GM21381 (cell line): ENCODE measurements around the gene HES3.

Source experiments
- ATAC-seq: cut with Tn5 transposase; IDR thresholded peaks from one replicate; pipeline ENCODE4 v1.9.1; 2021; ENCODE audit warnings: mild to moderate bottlenecking, moderate library complexity; ENCODE audit not compliant: unreplicated experiment

HES3 gene, protein sequence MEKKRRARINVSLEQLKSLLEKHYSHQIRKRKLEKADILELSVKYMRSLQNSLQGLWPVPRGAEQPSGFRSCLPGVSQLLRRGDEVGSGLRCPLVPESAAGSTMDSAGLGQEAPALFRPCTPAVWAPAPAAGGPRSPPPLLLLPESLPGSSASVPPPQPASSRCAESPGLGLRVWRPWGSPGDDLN

GRCh38 chr1:6243993-6244392, at the start of gene HES3:
Gene HES3, plus strand, starts transcription at chr1:6244179. Its CDS starts 187 bp downstream, at chr1:6244366.
- no peak for ATAC-seq

DNA sequence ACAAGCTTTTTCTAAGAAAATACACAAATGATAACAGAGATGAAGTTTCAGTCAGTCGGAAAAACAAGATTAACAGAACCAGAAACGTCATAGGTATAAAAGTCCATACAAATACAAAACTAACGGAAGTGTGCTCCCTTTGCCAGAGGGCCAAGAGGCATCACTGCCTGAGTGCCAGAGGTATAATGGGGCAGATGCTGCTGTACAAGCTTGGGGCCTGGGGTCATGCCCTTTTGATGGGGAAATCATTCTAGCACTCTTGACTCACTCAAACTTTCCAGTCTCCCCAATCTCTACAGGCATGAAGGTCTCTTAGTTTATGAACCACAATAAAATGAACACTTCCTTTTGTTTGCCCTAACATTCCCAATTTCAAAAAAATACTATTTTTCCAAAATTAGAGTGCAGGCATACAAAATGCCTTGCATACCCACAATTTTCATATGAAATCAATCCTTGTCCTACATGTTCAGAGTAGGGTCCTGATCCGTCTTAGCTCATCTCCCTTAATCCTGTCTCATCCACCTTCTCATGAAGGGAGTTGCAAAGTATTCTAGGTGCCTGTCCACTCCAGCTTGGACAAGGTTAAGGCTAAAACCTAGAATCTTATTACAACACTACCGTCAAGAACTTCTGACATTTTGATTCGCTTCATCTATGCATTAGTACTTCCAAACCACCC, 46.1 kb upstream of the HES3 start:
- ATAC-seq, result no peak

DNA sequence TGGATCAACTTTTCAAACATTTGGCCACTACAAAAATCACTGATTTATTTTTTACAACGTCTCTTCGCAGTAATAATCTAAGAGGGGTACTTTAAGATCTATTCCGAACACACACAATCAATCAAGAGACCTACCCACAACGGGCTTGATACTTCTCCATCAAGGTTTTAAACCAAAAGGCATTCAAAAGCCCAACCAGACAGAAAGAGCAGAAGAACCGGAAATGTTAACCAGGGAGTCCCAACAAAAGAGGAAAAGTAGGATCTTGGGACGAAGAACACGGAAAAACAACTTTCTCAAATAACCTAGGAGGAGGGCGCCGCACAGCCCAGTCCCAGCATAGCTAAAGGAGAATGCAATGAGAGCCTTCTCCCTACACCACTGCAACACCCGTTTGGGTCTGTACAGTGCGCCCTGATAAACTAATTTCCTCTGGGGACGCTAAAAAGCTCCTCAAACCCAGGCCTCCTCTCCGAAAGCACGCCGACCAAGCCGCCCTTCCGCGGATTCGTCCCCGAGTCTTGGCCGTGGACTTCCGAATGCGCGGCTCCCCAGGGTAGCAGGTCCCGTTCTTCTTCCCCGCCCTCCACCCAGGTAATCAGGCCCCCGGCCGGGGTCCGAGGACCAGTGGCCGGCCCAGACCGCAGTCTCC, 45.2 kb upstream of the HES3 start:
- ATAC-seq, result peak; percentile 26

DNA sequence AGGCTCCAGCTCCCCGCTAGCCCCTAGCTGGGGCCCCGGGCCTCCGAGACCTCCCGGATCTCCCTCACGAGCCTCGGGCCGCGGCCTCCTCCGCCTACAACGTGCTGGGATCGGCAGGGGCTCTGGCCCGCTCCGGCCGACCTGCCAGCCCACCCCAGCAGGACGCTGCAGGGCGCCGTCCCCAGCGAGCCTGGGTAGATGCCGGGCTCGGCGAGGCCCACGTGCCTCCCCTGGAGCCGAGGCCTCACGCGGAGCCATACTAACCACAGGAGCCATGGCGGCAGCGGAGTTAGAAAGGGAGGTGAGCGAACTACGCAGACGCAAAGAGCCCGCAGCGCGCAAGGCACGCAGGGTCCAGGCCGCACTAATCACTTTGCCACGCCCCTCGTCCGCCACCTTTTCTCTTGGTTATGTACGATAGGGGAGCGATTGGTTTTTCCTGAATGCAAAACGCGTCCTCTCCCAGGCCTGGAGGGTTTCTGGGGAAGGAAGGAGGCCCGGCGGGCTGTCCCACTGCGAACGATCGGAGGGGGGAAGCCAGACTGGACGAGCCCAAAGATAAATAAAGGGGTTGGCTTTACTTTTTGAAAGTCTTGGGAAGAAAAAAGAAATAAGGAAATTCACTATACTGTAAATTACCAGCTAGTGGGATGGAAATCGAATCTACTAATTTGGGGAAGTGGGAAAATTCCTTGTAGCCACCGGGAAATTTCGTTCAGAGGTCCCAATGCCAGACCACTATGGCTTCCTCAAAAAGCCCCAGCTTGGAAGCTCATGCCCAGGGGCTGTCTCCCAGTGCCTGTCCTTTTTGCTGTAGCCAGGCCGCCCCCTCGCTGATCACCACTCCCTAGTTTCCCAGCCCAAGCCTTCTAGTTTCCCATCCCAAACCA, 44.4 kb upstream of the HES3 start, which contains the start of gene RPL22:
Gene RPL22, minus strand, starts transcription at position 298 of the 890 bp plus-strand sequence. Its CDS starts 22 bp downstream, at position 276.
- ATAC-seq, result peak; percentile 96

- ATAC-seq, result no peak
Observed at GRCh38 chr1:6200188-6200809, 43.7 kb upstream of the HES3 start.

GRCh38 chr1:6202256-6202655, 41.7 kb upstream of the HES3 start:
- no peak for ATAC-seq

GRCh38 chr1:6205849-6206519, 38.0 kb upstream of the HES3 start, which contains the start of gene RNF207:
Gene RNF207, plus strand, starts transcription at chr1:6206119. Its CDS starts 417 bp downstream, at chr1:6206536.
- peak; percentile 52 for ATAC-seq

- ATAC-seq, result no peak
Observed at GRCh38 chr1:6206520-6206855, 37.5 kb upstream of the HES3 start.

- no peak for ATAC-seq
Observed at GRCh38 chr1:6207075-6207885, 36.7 kb upstream of the HES3 start.

GRCh38 chr1:6207921-6208320, 36.1 kb upstream of the HES3 start:
- no peak for ATAC-seq

- no peak for ATAC-seq
Observed at GRCh38 chr1:6208723-6209660, 35.0 kb upstream of the HES3 start.

DNA sequence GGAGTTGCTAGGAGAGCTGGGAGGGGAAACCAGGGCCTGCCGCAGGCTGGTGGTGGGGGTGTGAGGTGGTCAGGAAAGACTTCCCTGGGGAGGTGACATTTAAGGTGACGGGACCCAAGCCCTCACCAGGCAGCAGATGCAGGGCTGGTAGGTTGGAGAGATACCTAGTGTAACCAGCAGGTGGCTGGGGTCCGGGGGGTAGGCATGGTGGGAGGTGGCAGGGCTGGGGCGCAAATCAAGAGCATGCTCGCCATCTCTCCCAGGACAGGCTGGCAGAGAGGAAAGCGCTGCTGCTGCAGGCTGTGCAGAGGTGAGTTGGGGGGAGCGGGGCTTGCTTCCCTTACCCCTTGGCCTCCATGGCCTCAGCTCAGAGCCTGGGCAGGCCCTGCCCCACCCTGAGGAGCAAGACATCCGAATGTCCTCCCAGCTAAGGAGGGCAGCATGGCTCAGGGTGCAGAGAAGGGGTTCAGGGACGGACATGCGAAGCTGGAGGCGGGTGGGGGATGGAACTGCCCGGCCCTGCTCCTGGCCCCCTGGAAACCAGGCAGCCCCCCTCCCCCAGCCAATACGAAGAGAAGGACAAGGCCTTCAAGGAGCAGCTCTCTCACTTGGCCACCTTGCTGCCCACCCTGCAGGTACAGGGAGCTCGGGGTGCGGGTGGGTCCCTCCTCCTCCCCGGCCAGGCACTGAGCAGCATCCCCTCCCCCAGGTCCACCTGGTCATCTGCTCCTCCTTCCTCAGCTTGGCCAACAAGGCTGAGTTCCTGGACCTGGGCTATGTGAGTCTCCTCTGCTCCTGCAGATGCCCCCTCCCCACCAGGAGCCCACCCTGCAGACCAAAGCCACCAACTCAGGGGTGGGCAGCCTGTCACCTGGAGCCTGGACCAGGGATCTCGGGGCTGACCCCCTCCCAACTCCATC, 34.1 kb upstream of the HES3 start:
- ATAC-seq, result no peak

DNA sequence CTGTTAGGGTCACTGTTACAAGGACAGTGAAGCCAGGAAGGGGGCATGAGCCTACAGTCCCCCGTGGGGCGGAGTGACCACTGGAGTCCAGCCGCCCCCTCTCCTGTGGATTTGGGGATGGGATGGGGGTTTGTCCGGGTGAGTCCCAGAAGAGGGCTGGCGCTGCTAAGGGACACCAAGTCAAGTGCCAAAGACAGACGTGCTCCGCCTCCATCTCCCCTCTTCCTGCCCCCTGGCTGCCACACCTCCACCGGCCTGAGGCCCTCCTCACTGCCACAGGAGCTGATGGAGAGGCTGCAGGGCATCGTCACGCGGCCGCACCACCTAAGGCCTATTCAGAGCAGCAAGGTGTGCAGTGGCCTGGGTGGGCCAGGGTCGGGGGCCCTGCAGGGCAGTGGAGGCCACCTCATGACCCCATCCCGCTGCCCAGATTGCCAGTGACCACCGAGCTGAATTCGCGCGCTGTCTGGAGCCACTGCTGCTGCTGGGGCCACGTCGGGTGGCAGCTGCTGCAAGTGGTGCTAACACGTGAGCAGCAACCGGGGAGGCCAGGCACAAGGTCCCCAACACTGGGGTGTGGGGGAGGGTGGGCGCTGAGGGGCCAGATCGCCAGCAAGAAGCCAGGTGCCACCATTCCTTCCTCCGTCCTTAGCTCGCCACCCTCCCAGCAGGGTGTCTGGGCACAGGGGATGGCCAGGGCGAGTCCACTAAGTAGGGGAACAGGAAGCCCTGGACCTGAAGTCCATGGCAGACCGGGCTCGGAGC, 33.2 kb upstream of the HES3 start:
- ATAC-seq, result no peak

GRCh38 chr1:6211731-6212130, 32.2 kb upstream of the HES3 start:
- no peak for ATAC-seq

DNA sequence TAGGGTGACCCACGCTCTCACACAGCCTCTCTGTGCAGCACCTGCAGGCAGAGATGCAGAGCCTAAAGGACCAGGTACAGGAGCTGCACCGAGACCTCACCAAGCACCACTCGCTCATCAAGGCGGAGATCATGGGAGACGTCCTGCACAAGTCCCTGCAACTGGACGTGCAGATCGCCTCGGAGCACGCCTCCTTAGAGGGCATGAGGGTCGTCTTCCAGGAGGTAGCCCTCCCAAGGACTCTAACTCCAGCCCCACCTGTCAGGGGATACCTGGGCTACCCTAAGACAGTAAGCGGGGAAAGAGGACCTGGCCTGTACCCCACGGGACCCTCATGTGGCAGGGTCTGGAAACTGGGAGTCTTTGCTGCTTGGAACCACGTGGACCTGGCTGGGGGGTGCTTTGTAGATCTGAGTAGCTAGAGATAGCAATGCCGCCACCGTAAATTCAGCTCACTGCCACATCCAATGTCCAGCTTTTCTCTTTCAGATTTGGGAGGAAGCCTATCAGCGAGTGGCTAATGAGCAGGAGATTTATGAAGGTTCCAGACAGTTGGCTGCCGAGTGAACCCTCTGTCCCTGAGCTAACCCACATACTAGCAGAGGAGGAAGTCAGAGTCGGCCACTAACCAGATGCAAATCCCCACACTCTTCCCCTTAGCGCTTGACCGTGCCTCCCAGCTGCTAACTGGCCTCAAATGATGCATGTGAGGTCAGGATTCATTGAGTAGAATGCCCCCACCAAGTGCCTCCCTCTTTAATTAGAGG, 31.6 kb upstream of the HES3 start:
- ATAC-seq, result no peak
